ENCODE results near the gene DPPA4. TPM values are rescaled to one million over a fixed set of nuclear protein-coding genes. Genes with fewer than 3 reads are reported as not detected.

DPPA4 gene
- total RNA-seq, 4 donors from 2014 or later = not detected

DNA sequence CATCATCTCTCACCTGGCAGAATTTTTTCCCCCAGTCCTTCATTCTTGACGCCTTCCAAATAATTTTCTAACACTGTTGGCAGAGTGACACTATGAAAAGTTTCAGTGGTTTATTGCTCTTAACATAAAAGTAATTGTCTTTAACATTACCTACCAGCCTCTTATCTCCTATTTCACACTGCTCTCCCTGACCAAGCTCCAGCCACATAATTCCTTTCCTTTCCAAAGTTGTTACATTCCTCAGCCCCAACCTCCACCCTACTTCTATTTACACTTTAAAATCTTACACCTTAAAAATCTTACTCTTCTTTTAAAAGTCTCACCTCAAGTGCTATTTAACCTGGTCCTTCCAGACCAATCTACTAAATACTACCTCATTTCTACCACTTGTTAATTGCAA is 2.8 kb downstream of the DPPA4 start:
- H3K4me3 ChIP-seq = no peak overlapping the region
- peaks cover 16% of the 10 kb centered on the region for H3K27me3 ChIP-seq
- H3K27ac ChIP-seq = no peak overlapping the region
- no peak for TF ChIP-seq POLR2A (IDR thresholded peaks at IDR 0.05)
- 87% methylated on average over 1 of the region's 1 CpG for WGBS
- no peaks in the 10 kb centered on the region for H3K4me1 ChIP-seq
- H3K9me3 ChIP-seq = no peaks in the 10 kb centered on the region
- DNase-seq (ENCODE audit: low spot score in 2 of 2) = no peak
- no peaks in the 10 kb centered on the region for H3K36me3 ChIP-seq

DNA sequence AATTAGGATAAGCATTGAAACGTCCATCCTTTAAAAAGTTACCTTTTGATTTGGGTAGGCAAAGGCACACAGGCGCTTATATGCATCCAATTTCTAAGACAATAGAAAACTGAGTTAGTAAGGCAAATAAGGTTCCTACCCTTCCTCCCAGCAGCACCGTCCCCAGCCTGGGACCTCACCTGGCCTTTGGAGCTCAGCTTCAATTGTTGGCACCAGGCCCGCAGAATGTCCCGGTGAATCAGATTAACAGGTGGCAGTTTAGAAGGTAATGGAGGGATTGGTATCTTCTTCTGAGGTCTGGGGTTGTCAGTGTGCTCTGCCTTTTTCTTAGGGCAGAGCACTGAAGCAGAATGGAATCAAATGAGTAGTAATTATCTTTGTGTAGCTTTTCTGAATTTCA is 5.7 kb downstream of the DPPA4 start:
- no peak for DNase-seq (ENCODE audit: low spot score in 2 of 2)
- no peaks in the 10 kb centered on the region for H3K4me1 ChIP-seq
- TF ChIP-seq POLR2A (IDR thresholded peaks at IDR 0.05) = no peak
- TF ChIP-seq EP300 (IDR thresholded peaks at IDR 0.05) = no peak
- TF ChIP-seq POLR2AphosphoS5 (IDR thresholded peaks at IDR 0.05) = no peak
- TF ChIP-seq, protein P1, sequence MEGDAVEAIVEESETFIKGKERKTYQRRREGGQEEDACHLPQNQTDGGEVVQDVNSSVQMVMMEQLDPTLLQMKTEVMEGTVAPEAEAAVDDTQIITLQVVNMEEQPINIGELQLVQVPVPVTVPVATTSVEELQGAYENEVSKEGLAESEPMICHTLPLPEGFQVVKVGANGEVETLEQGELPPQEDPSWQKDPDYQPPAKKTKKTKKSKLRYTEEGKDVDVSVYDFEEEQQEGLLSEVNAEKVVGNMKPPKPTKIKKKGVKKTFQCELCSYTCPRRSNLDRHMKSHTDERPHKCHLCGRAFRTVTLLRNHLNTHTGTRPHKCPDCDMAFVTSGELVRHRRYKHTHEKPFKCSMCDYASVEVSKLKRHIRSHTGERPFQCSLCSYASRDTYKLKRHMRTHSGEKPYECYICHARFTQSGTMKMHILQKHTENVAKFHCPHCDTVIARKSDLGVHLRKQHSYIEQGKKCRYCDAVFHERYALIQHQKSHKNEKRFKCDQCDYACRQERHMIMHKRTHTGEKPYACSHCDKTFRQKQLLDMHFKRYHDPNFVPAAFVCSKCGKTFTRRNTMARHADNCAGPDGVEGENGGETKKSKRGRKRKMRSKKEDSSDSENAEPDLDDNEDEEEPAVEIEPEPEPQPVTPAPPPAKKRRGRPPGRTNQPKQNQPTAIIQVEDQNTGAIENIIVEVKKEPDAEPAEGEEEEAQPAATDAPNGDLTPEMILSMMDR (IDR thresholded peaks at IDR 0.05) = no peak
- H3K27ac ChIP-seq = no peak overlapping the region
- WGBS = 84% methylated on average over 5 of the region's 5 CpGs
- H3K9me3 ChIP-seq = no peaks in the 10 kb centered on the region
- H3K4me3 ChIP-seq = no peak overlapping the region
- H3K27me3 ChIP-seq = peaks cover 9% of the 10 kb centered on the region
- H3K36me3 ChIP-seq = no peaks in the 10 kb centered on the region

DNA sequence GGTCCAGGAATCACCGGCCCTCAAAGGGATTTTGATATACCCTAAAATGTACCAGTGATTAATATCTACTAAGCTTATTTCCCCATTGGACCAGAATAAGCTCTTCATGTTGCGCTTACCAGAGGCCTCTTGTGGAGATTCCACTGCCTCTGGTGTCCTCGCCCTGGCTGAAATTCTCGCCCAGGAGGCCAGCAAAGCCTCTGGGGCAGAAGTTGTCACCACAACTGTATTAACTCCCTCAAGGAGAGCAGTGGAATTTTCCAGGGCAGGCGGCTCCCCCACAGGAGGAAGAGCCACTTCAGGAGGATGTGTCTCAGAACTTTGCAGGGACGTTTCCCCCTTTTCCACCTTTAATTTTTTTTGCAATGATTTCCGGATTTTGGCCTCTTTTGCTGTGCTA is 6.9 kb downstream of the DPPA4 start:
- Histone ChIP-seq H3K36me3 (no peaks in the 10 kb centered on the region), H3K27me3 (peaks cover 2% of the 10 kb centered on the region), H3K4me3 (no peak overlapping the region), H3K27ac (no peak overlapping the region), H3K9me3 (no peaks in the 10 kb centered on the region), H3K4me1 (no peaks in the 10 kb centered on the region)
- TF ChIP-seq POLR2A (IDR thresholded peaks at IDR 0.05) (no peak), EP300 (IDR thresholded peaks at IDR 0.05) (no peak), POLR2AphosphoS5 (IDR thresholded peaks at IDR 0.05) (no peak)
- TF ChIP-seq, protein P1 (IDR thresholded peaks at IDR 0.05) = no peak
- WGBS = 80% methylated on average over 7 of the region's 7 CpGs
- DNase-seq (ENCODE audit: low spot score in 2 of 2) = no peak

DNA sequence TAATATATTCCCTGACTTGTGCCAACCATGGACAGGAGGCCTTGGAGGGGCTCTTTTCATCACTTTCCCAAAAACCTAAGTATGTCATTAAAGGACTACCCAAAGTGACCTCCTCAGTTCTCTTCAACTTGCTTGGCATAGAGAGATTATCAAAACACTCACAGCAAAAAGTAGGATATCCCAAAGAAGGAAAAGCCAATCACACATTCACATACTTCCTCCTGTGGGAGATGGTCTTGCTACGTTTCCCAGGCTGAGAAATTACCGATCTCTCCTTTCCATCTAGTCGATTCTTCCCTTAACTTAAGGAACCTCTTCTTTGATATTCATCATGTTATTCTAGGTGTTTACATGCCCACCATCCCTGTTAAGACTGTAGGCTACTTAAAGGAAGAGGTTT is 9.1 kb downstream of the DPPA4 start:
- H3K27ac ChIP-seq = no peak overlapping the region
- no peaks in the 10 kb centered on the region for H3K9me3 ChIP-seq
- no peak for DNase-seq (ENCODE audit: low spot score in 2 of 2)
- 74% methylated on average over 3 of the region's 3 CpGs for WGBS
- no peaks in the 10 kb centered on the region for H3K36me3 ChIP-seq
- TF ChIP-seq EP300 (IDR thresholded peaks at IDR 0.05) (no peak), POLR2A (IDR thresholded peaks at IDR 0.05) (no peak), POLR2AphosphoS5 (IDR thresholded peaks at IDR 0.05) (no peak)
- TF ChIP-seq, protein P1 (IDR thresholded peaks at IDR 0.05) = no peak
- no peak overlapping the region for H3K4me3 ChIP-seq
- H3K4me1 ChIP-seq = no peaks in the 10 kb centered on the region
- H3K27me3 ChIP-seq = no peaks in the 10 kb centered on the region

DNA sequence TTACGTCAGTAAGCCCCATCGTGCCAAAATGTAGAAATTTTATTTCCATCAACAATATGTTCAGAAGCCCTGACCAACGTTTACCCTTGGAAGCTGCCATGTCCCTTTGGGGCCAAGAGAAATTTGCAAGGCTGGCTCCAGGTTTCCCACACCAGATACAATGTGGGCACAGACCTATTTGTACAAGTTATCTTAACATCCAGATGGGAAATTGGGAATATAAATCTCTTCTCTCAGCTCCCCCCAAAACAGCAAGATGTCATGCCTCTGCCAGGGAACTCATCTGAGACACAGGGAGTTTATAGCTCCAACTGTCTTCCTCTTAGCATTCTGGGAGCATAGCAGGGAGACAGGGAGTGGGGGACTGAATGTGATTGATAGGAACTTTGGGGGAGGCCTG is 11.7 kb downstream of the DPPA4 start:
- no peak for DNase-seq (ENCODE audit: low spot score in 2 of 2)
- no peak overlapping the region for H3K4me3 ChIP-seq
- no peaks in the 10 kb centered on the region for H3K27me3 ChIP-seq
- H3K27ac ChIP-seq = no peak overlapping the region
- TF ChIP-seq EP300 (IDR thresholded peaks at IDR 0.05) (no peak), POLR2A (IDR thresholded peaks at IDR 0.05) (no peak), POLR2AphosphoS5 (IDR thresholded peaks at IDR 0.05) (no peak)
- TF ChIP-seq, protein P1 (IDR thresholded peaks at IDR 0.05) = no peak
- H3K4me1 ChIP-seq = no peaks in the 10 kb centered on the region
- no peaks in the 10 kb centered on the region for H3K9me3 ChIP-seq
- 58% methylated on average over 3 of the region's 3 CpGs for WGBS
- no peaks in the 10 kb centered on the region for H3K36me3 ChIP-seq

DNA sequence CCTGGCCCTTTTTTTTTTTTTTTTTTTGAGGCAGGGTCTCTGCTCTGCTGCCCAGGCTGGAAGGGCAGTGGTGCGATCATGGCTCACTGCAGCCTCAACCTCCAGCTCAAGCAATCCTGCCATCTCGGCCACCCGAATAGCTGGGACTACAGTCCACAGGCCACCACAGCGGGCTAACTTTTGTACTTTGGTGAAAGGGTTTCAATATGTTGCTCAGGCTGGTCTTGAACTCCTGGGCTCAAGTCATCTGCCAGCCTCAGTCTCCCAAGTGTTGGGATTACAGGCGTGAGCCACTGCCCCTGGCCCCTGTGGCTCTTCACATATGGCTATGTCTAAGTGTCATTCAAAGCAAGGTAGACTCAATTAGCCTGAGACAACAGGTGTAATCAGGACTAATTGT is 12.2 kb downstream of the DPPA4 start:
- Histone ChIP-seq H3K36me3 (no peaks in the 10 kb centered on the region), H3K27me3 (no peaks in the 10 kb centered on the region), H3K27ac (no peak overlapping the region), H3K4me3 (no peak overlapping the region), H3K9me3 (no peaks in the 10 kb centered on the region), H3K4me1 (no peaks in the 10 kb centered on the region)
- WGBS = 85% methylated on average over 2 of the region's 5 CpGs
- TF ChIP-seq POLR2A (IDR thresholded peaks at IDR 0.05) (no peak), POLR2AphosphoS5 (IDR thresholded peaks at IDR 0.05) (no peak), EP300 (IDR thresholded peaks at IDR 0.05) (no peak)
- TF ChIP-seq, protein P1 (IDR thresholded peaks at IDR 0.05) = no peak
- no peak for DNase-seq (ENCODE audit: low spot score in 2 of 2)

Measured in suprapubic skin (tissue), 4 donors.